ENCODE measurements around the gene VPS72.
"Not testable (repeated sequence)": the region's sequence is repeated elsewhere in the genome, so short reads cannot be mapped to it uniquely, and the experiment has no call there.

Gene VPS72

GRCh38 chr1:151213560-151213959 is 23.6 kb upstream of the VPS72 start:
- TF ChIP-seq, protein P1, sequence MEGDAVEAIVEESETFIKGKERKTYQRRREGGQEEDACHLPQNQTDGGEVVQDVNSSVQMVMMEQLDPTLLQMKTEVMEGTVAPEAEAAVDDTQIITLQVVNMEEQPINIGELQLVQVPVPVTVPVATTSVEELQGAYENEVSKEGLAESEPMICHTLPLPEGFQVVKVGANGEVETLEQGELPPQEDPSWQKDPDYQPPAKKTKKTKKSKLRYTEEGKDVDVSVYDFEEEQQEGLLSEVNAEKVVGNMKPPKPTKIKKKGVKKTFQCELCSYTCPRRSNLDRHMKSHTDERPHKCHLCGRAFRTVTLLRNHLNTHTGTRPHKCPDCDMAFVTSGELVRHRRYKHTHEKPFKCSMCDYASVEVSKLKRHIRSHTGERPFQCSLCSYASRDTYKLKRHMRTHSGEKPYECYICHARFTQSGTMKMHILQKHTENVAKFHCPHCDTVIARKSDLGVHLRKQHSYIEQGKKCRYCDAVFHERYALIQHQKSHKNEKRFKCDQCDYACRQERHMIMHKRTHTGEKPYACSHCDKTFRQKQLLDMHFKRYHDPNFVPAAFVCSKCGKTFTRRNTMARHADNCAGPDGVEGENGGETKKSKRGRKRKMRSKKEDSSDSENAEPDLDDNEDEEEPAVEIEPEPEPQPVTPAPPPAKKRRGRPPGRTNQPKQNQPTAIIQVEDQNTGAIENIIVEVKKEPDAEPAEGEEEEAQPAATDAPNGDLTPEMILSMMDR (IDR thresholded peaks at IDR 0.05; ENCODE audit: low read depth, low read length, missing control alignments): no peak
- no peak overlapping the region for H3K4me3 ChIP-seq (ENCODE audit: low read depth, low read length)
- in situ Hi-C loops (cut with HindIII; ENCODE audit: low sequenced_read_pairs): no loop called here
- no peak for DNase-seq (ENCODE audit: low read depth)

- TF ChIP-seq, protein P1 (IDR thresholded peaks at IDR 0.05; ENCODE audit: low read depth, low read length, missing control alignments): no peak
- no peak overlapping the region for H3K4me3 ChIP-seq (ENCODE audit: low read depth, low read length)
- DNase-seq (ENCODE audit: low read depth): no peak
- in situ Hi-C loops (cut with HindIII; ENCODE audit: low sequenced_read_pairs): no loop called here
These were observed 22.1 kb upstream of the VPS72 start for GRCh38 chr1:151211972-151212705.

- in situ Hi-C loops (cut with HindIII; ENCODE audit: low sequenced_read_pairs): no loop called here
- no peak for DNase-seq (ENCODE audit: low read depth)
- H3K4me3 ChIP-seq (ENCODE audit: low read depth, low read length): no peak overlapping the region
- TF ChIP-seq, protein P1 (IDR thresholded peaks at IDR 0.05; ENCODE audit: low read depth, low read length, missing control alignments): no peak
These were observed 20.8 kb upstream of the VPS72 start for GRCh38 chr1:151210830-151211229.

DNA sequence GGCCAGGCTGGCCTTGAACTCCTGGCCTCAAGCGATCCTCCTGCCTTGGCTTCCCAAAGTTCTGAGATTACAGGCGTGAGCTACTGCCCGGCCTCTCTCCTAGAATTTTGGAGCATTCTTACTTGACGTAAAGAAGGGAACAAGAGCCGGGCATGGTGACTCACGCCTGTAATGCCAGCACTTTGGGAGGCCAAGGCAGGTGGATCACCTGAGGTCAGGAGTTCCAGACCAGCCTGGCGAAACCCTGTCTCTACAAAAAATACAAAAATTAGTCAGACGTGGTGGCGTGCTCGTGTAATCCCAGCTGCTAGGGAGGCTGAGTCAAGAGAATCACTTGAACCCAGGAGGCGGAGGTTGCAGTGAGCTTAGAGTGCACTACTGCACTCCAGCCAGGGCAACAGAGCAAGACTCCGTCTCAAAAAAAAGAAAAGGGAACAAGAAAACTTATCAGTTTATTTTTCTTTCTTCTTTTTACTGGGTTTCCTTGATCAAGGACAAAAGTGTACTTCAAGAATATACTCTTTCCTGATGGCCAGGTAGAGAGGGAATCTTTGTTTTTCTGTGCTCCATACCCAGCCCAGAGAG is 15.5 kb upstream of the VPS72 start:
- in situ Hi-C loops (cut with HindIII; ENCODE audit: low sequenced_read_pairs); DNase-seq (ENCODE audit: low read depth); H3K4me3 ChIP-seq (ENCODE audit: low read depth, low read length): not testable (repeated sequence)

GRCh38 chr1:151199873-151200581 is 10.0 kb upstream of the VPS72 start:
- in situ Hi-C loops (cut with HindIII; ENCODE audit: low sequenced_read_pairs): no loop called here

GRCh38 chr1:151198254-151199127 is 8.5 kb upstream of the VPS72 start, which contains the start of gene PIP5K1A:
Gene PIP5K1A, plus strand, starts transcription at chr1:151198552. Its CDS starts 445 bp downstream, at chr1:151198997.
- in situ Hi-C loops (cut with HindIII; ENCODE audit: low sequenced_read_pairs): no loop called here
- TF ChIP-seq, protein P1 (IDR thresholded peaks at IDR 0.05; ENCODE audit: low read depth, low read length, missing control alignments): no peak
- H3K4me3 ChIP-seq (ENCODE audit: low read depth, low read length): peak within 1 kb of the TSS; percentile 100
- DNase-seq (ENCODE audit: low read depth): peak; percentile 95

More at GRCh38 chr1:151199873-151200581, 10.0 kb upstream of the VPS72 start:
- H3K4me3 ChIP-seq (ENCODE audit: low read depth, low read length): peak overlapping the region; percentile 100
- DNase-seq (ENCODE audit: low read depth): peak; percentile 83
- TF ChIP-seq, protein P1 (IDR thresholded peaks at IDR 0.05; ENCODE audit: low read depth, low read length, missing control alignments): no peak

Measured in astrocyte of the cerebellum (primary cell).